OCI-LY3 (cell line): ENCODE data around the gene ABCB6.

Experiments
- CTCF ChIP-seq: fragments of 200-600, 300-600 bp; sonication (generic); IDR thresholded peaks from 2 replicates; pipeline ENCODE4 v1.5.1; 2014; ENCODE audit warnings: antibody characterized with exemption, low read length, low read depth
- EZH2phosphoT487 ChIP-seq: fragments of 200-600 bp; shearing (Covaris generic); IDR thresholded peaks from 2 replicates; pipeline ENCODE4 v1.6.1; 2018; ENCODE audit warnings: antibody characterized with exemption, mixed run types, low read depth

DNA sequence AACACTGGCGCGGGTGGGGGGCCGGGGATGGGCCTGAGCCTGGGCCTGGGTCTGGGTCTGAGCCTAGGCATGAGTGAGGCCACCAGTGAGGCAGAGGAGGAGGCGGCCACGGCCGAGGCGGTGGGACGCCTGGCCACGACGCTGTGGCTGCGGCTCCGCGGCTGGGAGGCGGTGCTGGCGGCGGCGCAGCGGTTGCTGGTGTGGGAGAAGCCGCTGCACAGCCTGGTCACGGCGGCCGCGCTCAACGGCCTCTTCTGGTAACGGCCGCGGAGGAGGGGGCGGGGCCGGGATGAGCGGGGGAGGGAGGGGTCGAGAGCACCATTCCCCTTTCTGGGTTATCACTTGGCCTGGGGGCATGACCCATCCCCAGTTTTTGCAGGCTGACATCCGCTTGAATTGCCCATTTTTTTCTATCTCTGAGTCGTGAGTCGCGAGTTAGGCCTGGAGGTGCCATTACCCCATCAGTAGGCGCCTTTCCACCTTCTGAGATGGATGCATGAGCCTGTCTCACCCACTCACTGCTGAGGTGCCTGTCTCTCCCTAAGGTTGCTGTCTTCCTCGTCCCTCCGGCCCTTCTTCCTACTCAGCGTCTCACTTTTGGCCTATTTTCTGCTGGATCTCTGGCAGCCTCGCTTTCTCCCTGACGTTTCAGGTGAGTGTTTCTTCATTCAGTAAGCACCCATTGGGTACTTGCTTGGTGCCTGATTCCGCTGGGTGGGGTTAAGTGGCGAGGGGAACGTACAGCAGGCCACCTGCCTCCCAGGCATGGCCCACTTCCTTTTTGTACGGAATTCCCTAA, 40.2 kb downstream of the ABCB6 start:
- TF ChIP-seq CTCF (no peak), EZH2phosphoT487 (no peak)
